Measurements from ENCODE around the gene SUCNR1.

GRCh38 chr3:151909681-151910405 lies 36.4 kb downstream of the SUCNR1 start:
- TF ChIP-seq, protein P1, sequence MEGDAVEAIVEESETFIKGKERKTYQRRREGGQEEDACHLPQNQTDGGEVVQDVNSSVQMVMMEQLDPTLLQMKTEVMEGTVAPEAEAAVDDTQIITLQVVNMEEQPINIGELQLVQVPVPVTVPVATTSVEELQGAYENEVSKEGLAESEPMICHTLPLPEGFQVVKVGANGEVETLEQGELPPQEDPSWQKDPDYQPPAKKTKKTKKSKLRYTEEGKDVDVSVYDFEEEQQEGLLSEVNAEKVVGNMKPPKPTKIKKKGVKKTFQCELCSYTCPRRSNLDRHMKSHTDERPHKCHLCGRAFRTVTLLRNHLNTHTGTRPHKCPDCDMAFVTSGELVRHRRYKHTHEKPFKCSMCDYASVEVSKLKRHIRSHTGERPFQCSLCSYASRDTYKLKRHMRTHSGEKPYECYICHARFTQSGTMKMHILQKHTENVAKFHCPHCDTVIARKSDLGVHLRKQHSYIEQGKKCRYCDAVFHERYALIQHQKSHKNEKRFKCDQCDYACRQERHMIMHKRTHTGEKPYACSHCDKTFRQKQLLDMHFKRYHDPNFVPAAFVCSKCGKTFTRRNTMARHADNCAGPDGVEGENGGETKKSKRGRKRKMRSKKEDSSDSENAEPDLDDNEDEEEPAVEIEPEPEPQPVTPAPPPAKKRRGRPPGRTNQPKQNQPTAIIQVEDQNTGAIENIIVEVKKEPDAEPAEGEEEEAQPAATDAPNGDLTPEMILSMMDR (IDR thresholded peaks at IDR 0.05), result no peak
- no peak for TF ChIP-seq POLR2A (IDR thresholded peaks at IDR 0.05)

Data from adrenal gland (tissue), 5 donors.